ENCODE results near the gene SLC35G2.

The SLC35G2 gene

DNA sequence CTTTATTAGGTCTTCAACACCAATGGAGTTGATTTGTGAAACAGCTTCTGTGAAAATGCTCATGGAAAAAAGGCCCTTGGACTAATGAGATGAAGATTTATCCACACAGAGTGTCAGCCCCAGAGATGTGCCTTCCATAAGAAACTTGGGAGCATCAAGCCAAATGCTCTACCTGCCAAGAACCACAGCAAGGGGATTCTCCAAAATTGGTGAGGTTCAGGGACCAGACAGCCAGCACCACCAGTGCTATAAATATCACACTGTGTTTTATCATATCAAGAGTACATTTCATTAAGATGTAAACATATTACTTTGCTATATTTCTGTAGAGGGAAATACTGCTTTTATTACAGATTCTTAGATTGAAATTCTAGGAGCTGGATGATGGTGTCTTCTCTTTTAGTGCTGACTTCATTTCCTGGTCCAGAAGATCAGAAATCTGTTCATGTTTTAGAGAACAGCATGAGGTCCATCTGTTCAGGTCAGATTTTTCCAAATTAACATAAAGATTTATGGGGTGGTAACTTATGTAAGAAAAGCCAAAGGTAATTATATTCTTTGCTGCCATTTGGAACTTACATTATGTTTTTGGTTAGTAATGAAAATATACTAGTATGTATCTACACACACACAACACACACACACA lies 17.7 kb downstream of the SLC35G2 start:
- no peak overlapping the region for H3K4me3 ChIP-seq (ENCODE audit: low read depth, low read length)
- ChIA-PET CTCF (no interaction called here), POLR2A (no interaction called here)
- no peak for DNase-seq (ENCODE audit: low read depth, low spot score)
- TF ChIP-seq, protein P1, sequence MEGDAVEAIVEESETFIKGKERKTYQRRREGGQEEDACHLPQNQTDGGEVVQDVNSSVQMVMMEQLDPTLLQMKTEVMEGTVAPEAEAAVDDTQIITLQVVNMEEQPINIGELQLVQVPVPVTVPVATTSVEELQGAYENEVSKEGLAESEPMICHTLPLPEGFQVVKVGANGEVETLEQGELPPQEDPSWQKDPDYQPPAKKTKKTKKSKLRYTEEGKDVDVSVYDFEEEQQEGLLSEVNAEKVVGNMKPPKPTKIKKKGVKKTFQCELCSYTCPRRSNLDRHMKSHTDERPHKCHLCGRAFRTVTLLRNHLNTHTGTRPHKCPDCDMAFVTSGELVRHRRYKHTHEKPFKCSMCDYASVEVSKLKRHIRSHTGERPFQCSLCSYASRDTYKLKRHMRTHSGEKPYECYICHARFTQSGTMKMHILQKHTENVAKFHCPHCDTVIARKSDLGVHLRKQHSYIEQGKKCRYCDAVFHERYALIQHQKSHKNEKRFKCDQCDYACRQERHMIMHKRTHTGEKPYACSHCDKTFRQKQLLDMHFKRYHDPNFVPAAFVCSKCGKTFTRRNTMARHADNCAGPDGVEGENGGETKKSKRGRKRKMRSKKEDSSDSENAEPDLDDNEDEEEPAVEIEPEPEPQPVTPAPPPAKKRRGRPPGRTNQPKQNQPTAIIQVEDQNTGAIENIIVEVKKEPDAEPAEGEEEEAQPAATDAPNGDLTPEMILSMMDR (IDR thresholded peaks at IDR 0.05; ENCODE audit: insufficient read depth, low read length, missing control alignments), result no peak

DNA sequence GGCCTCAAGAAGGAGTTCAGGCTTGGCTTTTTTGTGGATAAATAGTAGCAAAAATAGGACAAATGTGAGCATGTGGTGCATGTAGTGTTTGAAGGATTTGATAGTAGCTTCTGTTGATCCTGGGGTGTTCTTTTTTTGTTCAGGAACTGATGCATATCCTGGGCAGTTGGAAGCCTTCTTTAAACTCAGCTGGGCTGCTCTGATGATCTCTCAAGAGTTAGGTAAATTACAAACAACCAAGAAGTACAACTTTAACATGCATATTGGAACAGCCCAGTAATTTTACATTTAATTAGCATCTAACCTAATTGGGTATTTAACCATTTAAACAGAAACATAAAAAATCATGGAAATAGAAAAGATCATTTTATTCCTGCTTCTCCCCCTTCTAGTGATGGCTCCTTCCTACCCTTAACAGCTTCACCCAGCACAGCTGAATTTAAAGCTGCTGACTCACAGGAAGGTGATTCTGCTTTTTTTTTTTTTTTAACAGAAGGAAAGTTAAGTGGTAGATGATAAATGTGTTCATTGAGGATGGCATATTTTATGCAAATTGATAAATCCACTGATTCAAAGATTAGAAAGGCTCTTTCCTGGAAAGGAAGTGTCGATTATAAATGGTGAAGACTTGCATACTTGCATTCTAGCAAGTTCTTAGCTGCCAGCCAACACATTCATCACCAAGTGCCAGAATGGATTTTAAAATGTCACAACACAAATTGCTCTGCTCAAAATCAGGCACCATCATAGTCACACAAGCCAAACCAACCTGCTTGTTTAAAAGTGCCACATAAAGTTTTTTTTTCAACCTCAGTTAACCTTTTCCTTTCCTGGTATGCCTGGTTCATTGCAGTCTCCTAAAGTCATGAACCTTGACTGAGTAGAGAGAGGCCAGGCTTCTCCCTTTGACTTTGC lies 20.0 kb downstream of the SLC35G2 start:
- H3K4me3 ChIP-seq (ENCODE audit: low read depth, low read length), result no peak overlapping the region
- DNase-seq (ENCODE audit: low read depth, low spot score), result no peak
- POLR2A ChIA-PET, result interaction anchor here (2.6 kb wide), 1 partner anchor 23 kb away, joined by 11 read pairs; the partner anchor contains the start of gene NCK1
- CTCF ChIA-PET, result interaction anchor here (0.6 to 1.6 kb wide), 5 partner anchors 20 to 294 kb away, joined by 3 to 4 read pairs (median 3); partner anchors contain the start of gene STAG1
- TF ChIP-seq, protein P1 (IDR thresholded peaks at IDR 0.05; ENCODE audit: insufficient read depth, low read length, missing control alignments), result no peak

DNA sequence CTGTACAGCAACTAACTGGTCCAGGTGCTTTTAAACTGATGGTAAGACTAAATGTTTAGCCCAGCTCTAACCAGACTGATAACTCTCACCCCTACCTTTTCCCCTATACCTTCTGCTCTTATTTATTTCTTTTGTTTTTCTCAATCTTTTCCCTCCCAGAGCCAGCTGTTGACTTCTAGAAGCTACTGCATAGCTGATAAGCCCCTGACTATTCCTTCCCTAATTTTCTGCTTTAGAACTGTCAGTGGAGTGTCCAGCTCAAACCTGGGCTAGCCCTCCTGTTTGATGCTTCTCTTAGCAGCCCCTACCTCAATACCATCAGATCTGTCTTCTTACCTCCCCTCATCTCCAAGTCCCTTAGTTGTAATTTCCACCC lies 20.6 kb downstream of the SLC35G2 start:
- ChIA-PET CTCF (interaction anchor here (0.6 to 1.6 kb wide), 5 partner anchors 20 to 295 kb away, joined by 3 to 4 read pairs (median 3); no protein-coding TSS in a partner anchor), POLR2A (interaction anchor here (2.6 kb wide), 1 partner anchor 23 kb away, joined by 11 read pairs; the partner anchor contains the start of gene NCK1)
- TF ChIP-seq, protein P1 (IDR thresholded peaks at IDR 0.05; ENCODE audit: insufficient read depth, low read length, missing control alignments), result no peak
- no peak for DNase-seq (ENCODE audit: low read depth, low spot score)
- H3K4me3 ChIP-seq (ENCODE audit: low read depth, low read length), result no peak overlapping the region

DNA sequence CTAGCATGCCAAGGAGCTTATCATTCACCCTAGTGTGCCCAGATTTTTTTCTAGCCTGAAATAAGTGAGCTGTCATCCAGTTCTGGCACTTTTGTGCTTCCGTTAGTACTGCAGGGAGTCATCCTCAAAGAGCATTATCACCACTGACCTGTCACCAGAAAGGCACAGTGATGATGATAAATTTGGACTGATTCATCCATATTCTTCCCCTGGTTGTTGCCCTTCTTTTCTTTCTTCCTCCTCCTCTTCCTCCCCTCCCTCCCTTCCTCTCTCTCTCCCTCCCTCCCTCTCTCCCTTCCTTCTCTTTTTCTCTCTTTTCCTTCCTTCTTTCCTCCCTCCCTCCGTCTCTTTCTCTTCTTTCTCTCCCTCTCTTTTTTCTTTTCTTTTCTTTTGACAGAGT lies 21.3 kb downstream of the SLC35G2 start:
- ChIA-PET POLR2A (interaction anchor here (2.6 kb wide), 1 partner anchor 22 kb away, joined by 11 read pairs; the partner anchor contains the start of gene NCK1), CTCF (interaction anchor here (0.9 to 1.6 kb wide), 2 partner anchors 88 to 174 kb away, joined by 3 to 4 read pairs; no protein-coding TSS in a partner anchor)
- no peak overlapping the region for H3K4me3 ChIP-seq (ENCODE audit: low read depth, low read length)
- no peak for DNase-seq (ENCODE audit: low read depth, low spot score)
- TF ChIP-seq, protein P1 (IDR thresholded peaks at IDR 0.05; ENCODE audit: insufficient read depth, low read length, missing control alignments), result no peak

DNA sequence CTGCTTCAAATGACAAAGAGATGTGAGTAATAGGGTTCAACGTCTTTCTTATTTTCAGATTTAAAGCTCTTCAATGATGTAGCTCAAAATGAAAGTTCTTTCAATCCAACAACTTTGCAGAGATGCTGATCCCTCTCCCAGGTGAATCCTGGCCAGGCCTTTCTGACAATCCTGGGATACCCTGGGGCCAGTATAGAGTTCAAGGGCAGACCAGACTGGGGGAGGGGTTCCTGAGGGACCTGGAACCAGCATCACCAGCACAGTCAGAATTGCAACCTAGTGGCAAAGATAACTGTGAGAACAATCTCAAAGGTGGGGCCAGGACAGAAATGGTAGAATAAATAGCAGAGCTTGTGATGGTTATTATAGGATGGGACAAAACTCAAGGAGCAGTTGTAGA lies 23.4 kb downstream of the SLC35G2 start:
- H3K4me3 ChIP-seq (ENCODE audit: low read depth, low read length), result no peak overlapping the region
- TF ChIP-seq, protein P1 (IDR thresholded peaks at IDR 0.05; ENCODE audit: insufficient read depth, low read length, missing control alignments), result no peak
- POLR2A ChIA-PET, result no interaction called here
- no peak for DNase-seq (ENCODE audit: low read depth, low spot score)
- CTCF ChIA-PET, result interaction anchor here (1.0 to 1.6 kb wide), 3 partner anchors 11 to 90 kb away, joined by 3 to 5 read pairs (median 4); no protein-coding TSS in a partner anchor

DNA sequence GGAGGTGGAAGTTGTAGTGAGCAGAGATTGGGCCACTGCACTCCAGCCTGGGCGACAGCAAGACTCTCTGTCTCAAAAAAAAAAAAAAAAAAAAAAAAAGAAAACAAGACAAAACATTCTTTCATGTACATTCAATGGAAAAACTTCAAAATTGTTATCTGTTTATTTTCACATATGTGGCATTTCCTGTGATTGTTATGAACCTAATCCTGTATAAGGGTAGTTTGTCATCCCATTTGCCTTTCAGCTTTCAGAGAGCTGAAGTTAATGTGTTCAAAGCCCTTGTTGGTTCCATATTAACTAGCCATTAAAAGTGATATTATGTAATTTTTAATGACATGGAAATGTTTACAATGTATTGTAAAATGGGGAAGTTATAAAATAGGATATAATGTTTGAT lies 25.8 kb downstream of the SLC35G2 start:
- CTCF ChIA-PET, result no interaction called here
- TF ChIP-seq, protein P1 (IDR thresholded peaks at IDR 0.05; ENCODE audit: insufficient read depth, low read length, missing control alignments), result no peak
- H3K4me3 ChIP-seq (ENCODE audit: low read depth, low read length), result no peak overlapping the region
- POLR2A ChIA-PET, result interaction anchor here (1.2 kb wide), 1 partner anchor 9 kb away, joined by 3 read pairs; no protein-coding TSS in a partner anchor
- no peak for DNase-seq (ENCODE audit: low read depth, low spot score)
